GM13976 (cell line): Measurements from ENCODE around the gene PFKFB3.
"Not testable (repeated sequence)": the region's sequence is repeated elsewhere in the genome, so short reads cannot be mapped to it uniquely, and the experiment has no call there.

ENCODE experiments used
- DNase-seq: peaks from one replicate; pipeline ENCODE4 v3.0.0; 2012; ENCODE audit warnings: low spot score
- CTCF ChIP-seq: IDR thresholded peaks from 2 replicates; pipeline ENCODE4 v1.5.1; 2012; ENCODE audit warnings: borderline replicate concordance, mild to moderate bottlenecking; ENCODE audit not compliant: insufficient read depth; ENCODE audit errors: extremely low read depth, missing control alignments, control extremely low read depth
- in situ Hi-C: fragments of 300-500 bp; cut with MboI; formaldehyde crosslinking; loops from one replicate; pipeline ENCODE4 v1.12.0; 2022; ENCODE audit warnings: low sequenced_read_pairs, mixed read lengths, inconsistent platforms; ENCODE audit not compliant: unreplicated experiment

The PFKFB3 gene

GRCh38 chr10:6163364-6164270 lies 39.1 kb upstream of the PFKFB3 start:
- DNase-seq, result peak; percentile 97
- in situ Hi-C loops, result no loop called here

GRCh38 chr10:6164271-6165095 lies 38.2 kb upstream of the PFKFB3 start:
- TF ChIP-seq CTCF, result no peak
- no peak for DNase-seq
- in situ Hi-C loops, result no loop called here

More at GRCh38 chr10:6163364-6164270, 39.1 kb upstream of the PFKFB3 start:
- peak; percentile 16 for TF ChIP-seq CTCF

- no peak for DNase-seq
- TF ChIP-seq CTCF, result no peak
- in situ Hi-C loops, result no loop called here
Observed at GRCh38 chr10:6165221-6165725, 37.5 kb upstream of the PFKFB3 start.

- DNase-seq, in situ Hi-C loops: not testable (repeated sequence)
Observed at GRCh38 chr10:6165933-6166332, 36.8 kb upstream of the PFKFB3 start.

GRCh38 chr10:6167456-6167855 lies 35.3 kb upstream of the PFKFB3 start:
- no peak for TF ChIP-seq CTCF
- DNase-seq, result no peak
- in situ Hi-C loops, result no loop called here

- no peak for DNase-seq
- in situ Hi-C loops, result no loop called here
- TF ChIP-seq CTCF, result no peak
Observed at GRCh38 chr10:6168084-6168483, 34.6 kb upstream of the PFKFB3 start.
